ENCODE results near the gene CEP192.

The CEP192 gene

DNA sequence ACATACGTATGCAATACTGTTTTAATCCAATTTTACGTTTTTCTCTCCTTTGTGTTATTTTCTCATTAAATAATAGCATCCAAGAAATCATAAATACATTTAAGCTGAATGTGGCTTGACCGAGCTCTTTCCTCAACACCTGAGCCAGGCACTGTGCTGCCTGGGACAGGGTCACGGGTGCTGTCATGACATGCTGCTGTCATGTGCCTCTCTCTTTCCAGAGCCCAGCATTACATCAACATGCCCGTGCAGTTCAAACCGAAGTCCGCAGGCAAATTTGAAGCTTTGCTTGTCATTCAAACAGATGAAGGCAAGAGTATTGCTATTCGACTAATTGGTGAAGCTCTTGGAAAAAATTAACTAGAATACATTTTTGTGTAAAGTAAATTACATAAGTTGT lies 133.2 kb downstream of the CEP192 start:
- H3K4me3 ChIP-seq (ENCODE audit: low read length) = no peak overlapping the region
- TF ChIP-seq ZNF274 (IDR thresholded peaks at IDR 0.05; ENCODE audit: low read depth, low read length) = no peak

DNA sequence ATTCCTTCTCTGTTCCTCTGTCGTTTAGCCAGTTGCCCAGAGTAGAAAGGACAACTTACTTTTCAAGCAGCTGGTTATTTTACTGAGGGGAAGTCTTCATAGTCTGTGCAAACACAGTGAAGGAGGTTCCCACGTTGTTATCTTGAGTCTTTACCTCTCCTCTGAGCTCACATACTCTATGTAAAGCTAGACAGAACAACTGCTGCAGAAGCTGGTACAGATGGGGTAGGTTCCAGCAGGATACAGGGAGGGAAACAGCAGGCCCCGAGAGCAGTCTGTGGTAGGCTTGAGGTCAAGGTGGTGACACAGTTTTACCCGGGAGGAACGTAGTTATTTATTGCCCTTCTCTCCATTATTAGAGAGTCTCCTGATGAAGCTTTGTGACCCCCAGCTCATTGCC lies 134.0 kb downstream of the CEP192 start:
- no peak for TF ChIP-seq ZNF274 (IDR thresholded peaks at IDR 0.05; ENCODE audit: low read depth, low read length)
- no peak overlapping the region for H3K4me3 ChIP-seq (ENCODE audit: low read length)

DNA sequence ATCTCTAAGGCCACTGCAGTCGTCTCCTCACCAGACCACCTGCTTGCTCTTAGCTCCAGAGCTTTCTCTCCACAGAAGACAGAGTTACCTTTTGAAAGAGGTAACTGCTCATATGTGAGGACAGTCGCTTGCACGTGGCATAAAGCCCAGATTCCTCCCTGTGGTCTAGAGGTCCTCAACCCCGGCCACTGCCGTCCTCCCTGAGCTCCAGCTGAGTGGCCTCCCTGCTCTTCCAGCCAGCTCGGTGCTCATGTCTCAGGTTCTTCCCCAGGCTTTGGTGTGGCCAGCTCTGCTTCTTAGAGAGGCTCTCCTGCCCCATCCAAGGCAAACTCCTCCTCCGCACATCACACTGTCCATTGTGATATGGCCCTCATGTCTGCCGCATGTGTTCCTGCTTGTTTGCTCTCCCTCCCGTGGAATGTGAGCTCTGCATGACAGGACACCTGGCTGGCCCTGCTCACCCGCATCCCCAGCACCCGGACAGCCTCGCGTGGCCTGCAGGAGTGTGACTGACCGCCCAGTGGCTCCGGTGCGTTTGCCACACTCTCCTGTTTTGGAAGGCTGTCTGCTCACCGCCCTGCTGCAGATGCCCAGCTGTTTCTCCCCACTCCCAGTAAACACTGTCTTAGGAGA lies 135.9 kb downstream of the CEP192 start:
- H3K4me3 ChIP-seq (ENCODE audit: low read length) = no peak overlapping the region
- no peak for TF ChIP-seq ZNF274 (IDR thresholded peaks at IDR 0.05; ENCODE audit: low read depth, low read length)

- H3K4me3 ChIP-seq (ENCODE audit: low read length) = no peak overlapping the region
- TF ChIP-seq ZNF274 (IDR thresholded peaks at IDR 0.05; ENCODE audit: low read depth, low read length) = no peak
Measured at GRCh38 chr18:13131283-13131682, 140.1 kb downstream of the CEP192 start.

DNA sequence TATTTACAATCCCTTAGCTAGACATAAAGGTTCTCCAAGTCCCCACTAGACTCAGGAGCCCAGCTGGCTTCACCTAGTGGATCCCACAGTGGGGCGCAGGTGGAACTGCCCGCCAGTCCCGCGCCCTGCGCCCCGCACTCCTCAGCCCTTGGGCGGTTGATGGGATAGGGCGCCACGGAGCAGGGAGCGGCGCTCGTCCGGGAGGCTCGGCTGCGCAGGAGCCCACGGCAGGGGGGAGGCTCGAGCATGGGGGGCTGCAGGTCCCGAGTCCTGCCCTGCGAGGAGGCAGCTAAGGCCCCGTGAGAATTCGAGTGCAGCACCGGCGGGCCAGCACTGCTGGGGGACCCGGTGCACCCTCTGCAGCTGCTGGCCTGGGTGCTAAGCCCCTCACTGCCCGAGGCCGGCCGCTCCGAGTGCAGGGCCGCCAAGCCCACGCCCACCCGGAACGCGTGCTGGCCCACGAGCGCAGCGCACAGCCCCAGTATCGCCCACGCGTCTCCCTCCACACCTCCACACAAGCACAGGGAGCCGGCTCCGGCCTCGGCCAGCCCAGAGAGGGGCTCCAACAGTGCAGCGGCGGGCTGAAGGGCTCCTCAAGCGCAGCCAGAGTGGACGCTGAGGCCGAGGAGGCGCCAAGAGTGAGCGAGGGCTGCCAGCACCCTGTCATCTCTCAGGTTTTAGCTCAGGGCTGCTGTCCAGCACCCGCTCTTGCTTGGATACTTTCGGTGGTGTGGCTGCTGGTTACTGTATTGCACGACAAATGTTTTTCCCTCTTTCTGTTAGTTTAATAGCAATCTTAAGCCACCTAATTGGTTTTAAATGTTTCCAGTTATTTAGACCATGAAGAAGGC lies 143.6 kb downstream of the CEP192 start:
- no peak for TF ChIP-seq ZNF274 (IDR thresholded peaks at IDR 0.05; ENCODE audit: low read depth, low read length)
- H3K4me3 ChIP-seq (ENCODE audit: low read length) = no peak overlapping the region

DNA sequence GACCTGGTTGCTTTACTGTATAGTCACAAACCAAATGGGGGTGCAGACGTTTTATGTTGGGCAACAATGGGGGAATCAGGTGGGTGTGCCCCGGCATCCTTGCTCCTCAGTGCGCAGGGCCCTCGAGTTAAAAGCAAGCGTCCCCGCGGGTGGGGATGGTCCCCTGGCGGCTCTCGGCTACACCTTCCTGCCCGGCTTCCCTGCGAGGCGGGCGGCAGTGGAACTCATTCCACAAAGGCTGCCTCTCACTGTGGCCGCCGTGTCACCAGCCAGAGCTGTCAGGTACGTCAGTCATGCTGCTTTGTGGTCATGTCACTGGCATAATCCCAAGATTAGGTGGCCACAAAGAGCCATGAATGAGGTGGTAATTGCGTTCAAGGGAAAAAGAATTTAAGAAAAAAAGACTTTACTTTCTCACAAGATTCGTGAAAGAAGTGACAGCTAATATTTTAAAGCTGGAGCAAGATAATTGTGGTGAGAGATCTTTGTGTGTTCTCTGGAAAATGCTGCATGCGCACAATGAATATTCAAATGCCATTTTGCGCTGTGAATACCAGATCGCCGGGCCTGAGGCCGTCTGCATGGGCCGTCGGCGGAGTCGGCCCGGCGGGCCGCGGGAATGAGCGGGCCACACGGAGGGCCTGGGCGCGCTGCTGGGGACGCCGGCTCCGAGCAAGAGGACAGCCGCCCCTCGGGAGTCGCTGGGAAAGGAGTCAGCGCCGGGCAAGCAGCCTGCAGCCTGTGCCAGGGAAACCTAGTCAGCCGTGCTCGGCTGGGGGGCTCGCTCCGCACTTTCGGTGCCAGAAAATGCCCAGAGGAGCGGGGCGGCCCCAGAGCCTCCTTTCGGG lies 145.1 kb downstream of the CEP192 start:
- no peak for TF ChIP-seq ZNF274 (IDR thresholded peaks at IDR 0.05; ENCODE audit: low read depth, low read length)
- H3K4me3 ChIP-seq (ENCODE audit: low read length) = peak overlapping the region; percentile 57; the same call in 1 of the 2 replicates

DNA sequence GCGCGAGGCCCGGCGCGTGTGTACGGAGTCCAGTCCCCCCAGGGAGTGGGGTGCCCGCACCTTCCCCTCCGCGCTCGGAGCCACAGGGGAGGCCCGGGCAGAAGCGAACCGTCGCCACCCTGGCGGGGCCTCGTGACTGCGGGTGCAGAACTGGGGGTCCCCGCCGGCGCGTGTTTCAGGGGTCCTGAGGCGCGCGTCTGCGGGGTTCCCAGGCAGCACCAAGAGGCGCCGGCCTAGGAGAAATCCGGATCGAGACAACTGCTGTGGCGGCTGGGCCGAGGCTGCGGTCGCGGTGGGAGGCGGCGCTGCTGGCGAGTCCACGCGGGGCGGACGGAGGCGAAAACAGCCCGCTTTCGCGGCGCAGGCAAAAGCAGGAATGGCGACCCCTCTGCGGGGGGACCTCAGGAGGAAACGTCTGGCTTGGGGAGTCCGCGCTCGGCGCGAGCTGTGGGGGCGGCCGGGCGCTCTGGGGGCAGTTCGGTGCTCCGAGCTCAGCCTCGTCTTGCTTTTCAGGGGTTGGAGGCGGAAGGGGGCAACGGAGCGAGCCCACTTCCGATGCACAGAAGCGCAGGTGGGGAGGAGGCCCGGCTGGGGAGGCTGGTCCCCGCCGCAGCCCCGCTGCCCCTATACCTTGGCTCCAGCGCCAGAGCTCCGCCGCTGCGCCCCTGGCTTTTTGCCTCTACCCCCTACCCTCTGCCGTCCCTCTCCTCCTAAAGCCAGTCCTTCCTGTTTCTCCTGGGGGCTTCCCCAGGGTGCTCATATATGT lies 145.9 kb downstream of the CEP192 start:
- peak overlapping the region; percentile 57; the same call in 1 of the 2 replicates for H3K4me3 ChIP-seq (ENCODE audit: low read length)
- no peak for TF ChIP-seq ZNF274 (IDR thresholded peaks at IDR 0.05; ENCODE audit: low read depth, low read length)

DNA sequence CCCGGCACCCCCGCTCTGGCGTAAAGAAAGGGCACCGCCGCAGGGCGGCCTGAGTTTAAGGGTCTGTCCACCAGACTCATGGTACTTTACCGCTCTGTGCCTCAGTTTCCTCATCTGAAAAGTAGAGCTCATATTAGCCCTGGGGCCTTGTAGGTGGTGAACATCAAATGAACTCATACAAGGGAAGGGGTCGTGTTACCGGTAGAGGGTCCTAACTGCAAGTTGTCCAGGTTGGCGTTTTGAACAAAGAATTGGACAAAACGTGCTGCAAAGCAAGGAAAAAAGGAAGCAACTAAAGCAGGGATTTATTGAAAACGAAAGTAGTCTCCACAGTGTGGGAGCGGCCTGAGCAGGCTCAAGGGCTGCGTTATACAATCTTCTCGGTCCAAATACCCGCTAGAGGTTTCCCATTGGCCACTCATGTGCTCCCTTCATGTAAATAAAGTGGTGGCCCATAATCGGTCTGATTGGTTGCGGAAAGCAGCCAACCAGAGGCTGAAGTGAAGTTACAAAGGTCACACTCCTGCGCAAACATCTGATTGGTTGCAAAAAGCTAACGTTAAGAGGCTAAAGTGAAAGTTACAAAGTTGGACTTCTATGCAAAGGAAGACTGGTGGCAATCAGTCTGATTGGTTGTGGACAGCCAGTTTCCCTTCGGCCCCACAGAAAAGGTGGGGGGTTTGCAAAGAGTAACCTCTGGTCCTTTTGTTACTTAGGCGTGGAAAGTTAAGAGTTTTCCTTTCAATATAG lies 146.7 kb downstream of the CEP192 start:
- TF ChIP-seq ZNF274 (IDR thresholded peaks at IDR 0.05; ENCODE audit: low read depth, low read length) = no peak
- peak overlapping the region; percentile 57; the same call in 1 of the 2 replicates for H3K4me3 ChIP-seq (ENCODE audit: low read length)

- no peak for TF ChIP-seq ZNF274 (IDR thresholded peaks at IDR 0.05; ENCODE audit: low read depth, low read length)
- no peak overlapping the region; the same call in 1 of the 2 replicates for H3K4me3 ChIP-seq (ENCODE audit: low read length)
Measured at GRCh38 chr18:13138420-13139139, 147.4 kb downstream of the CEP192 start.

- no peak overlapping the region for H3K4me3 ChIP-seq (ENCODE audit: low read length)
- TF ChIP-seq ZNF274 (IDR thresholded peaks at IDR 0.05; ENCODE audit: low read depth, low read length) = no peak
Measured at GRCh38 chr18:13139885-13140450, 148.8 kb downstream of the CEP192 start.

- no peak for TF ChIP-seq ZNF274 (IDR thresholded peaks at IDR 0.05; ENCODE audit: low read depth, low read length)
- H3K4me3 ChIP-seq (ENCODE audit: low read length) = no peak overlapping the region
Measured at GRCh38 chr18:13141209-13141608, 150.0 kb downstream of the CEP192 start.

- no peak for TF ChIP-seq ZNF274 (IDR thresholded peaks at IDR 0.05; ENCODE audit: low read depth, low read length)
- H3K4me3 ChIP-seq (ENCODE audit: low read length) = no peak overlapping the region
Measured at GRCh38 chr18:13145636-13146190, 154.6 kb downstream of the CEP192 start.
